CD14-positive monocyte (primary cell): ENCODE measurements around the gene HAND1. TPM values are rescaled to one million over a fixed set of nuclear protein-coding genes. Genes with fewer than 3 reads are reported as not detected.

Experiments used
- DNase-seq, 3 donors: peaks; one replicate each; pipeline ENCODE4 v3.0.0-alpha.2; 2011 to 2022
- H2AFZ ChIP-seq: 2 replicates; pipeline ENCODE4 v1.6.0; 2012; ENCODE audit warnings: mild to moderate bottlenecking, low read depth, low read length, inconsistent platforms; ENCODE audit not compliant: insufficient read depth, poor library complexity, severe bottlenecking
- H3K27ac ChIP-seq, 2 donors: 1 replicate in 1 of 2; 2 replicates in 1 of 2; pipeline ENCODE4 v1.5.1; 2012 to 2013; ENCODE audit warnings: low read length in 2 of 2, control low read depth in 1 of 2, inconsistent platforms in 1 of 2, low read depth in 1 of 2, mild to moderate bottlenecking in 1 of 2
- H3K27me3 ChIP-seq, 2 donors: one replicate each; pipeline versions ENCODE4 v1.6.0 to v1.6.1; 2011 to 2013; ENCODE audit warnings: low read length in 2 of 2; ENCODE audit not compliant: control insufficient read depth in 2 of 2, insufficient read depth in 2 of 2
- H3K36me3 ChIP-seq, 2 donors: replicated peaks in 1 of 2; 1 replicate in 1 of 2; 2 replicates in 1 of 2; pipeline versions ENCODE4 v1.5.1 to v1.6.1; 2012 to 2013; ENCODE audit warnings: low read length in 2 of 2, control low read depth in 1 of 2, inconsistent platforms in 1 of 2, mild to moderate bottlenecking in 1 of 2; ENCODE audit not compliant: insufficient read depth in 2 of 2, control insufficient read depth in 1 of 2
- H3K4me1 ChIP-seq, 2 donors: 1 replicate in 1 of 2; 2 replicates in 1 of 2; pipeline versions ENCODE4 v1.5.1 to v1.6.1; 2012 to 2013; ENCODE audit warnings: low read length in 2 of 2, control low read depth in 1 of 2, inconsistent platforms in 1 of 2, mild to moderate bottlenecking in 1 of 2, moderate library complexity in 1 of 2; ENCODE audit not compliant: insufficient read depth in 2 of 2, control insufficient read depth in 1 of 2
- H3K4me2 ChIP-seq: replicated peaks from 2 replicates; pipeline ENCODE3; 2012; ENCODE audit warnings: low read length, moderate library complexity, mild to moderate bottlenecking; ENCODE audit not compliant: poor library complexity, severe bottlenecking; ENCODE audit errors: extremely low read depth
- H3K4me3 ChIP-seq, 3 experiments: fragments of 200-600 bp in 1 of 3; sonication (generic) in 1 of 3; replicated peaks in 1 of 3; 1 replicate in 2 of 3; 2 replicates in 1 of 3; pipeline ENCODE4 v1.5.1; 2011 to 2013; ENCODE audit warnings: low read length in 3 of 3, mild to moderate bottlenecking in 3 of 3, control low read depth in 2 of 3, low read depth in 2 of 3, inconsistent platforms in 1 of 3, moderate library complexity in 1 of 3
- H3K79me2 ChIP-seq: 2 replicates; pipeline ENCODE4 v1.6.0; 2012; ENCODE audit warnings: mild to moderate bottlenecking, control low read depth, inconsistent platforms, low read length, moderate library complexity; ENCODE audit not compliant: insufficient read depth
- H3K9ac ChIP-seq: 2 replicates; pipeline ENCODE4 v1.6.0; 2017; ENCODE audit warnings: low read length, mild to moderate bottlenecking; ENCODE audit not compliant: insufficient read depth, poor library complexity, severe bottlenecking
- H3K9me3 ChIP-seq, 2 donors: replicated peaks in 1 of 2; 1 replicate in 1 of 2; 2 replicates in 1 of 2; pipeline versions ENCODE4 v1.5.1 to v1.6.1; 2012 to 2013; ENCODE audit warnings: low read length in 2 of 2, control low read depth in 1 of 2; ENCODE audit not compliant: control insufficient read depth in 1 of 2, insufficient read depth in 1 of 2
- H4K20me1 ChIP-seq: 2 replicates; pipeline ENCODE4 v1.6.0; 2012; ENCODE audit warnings: mild to moderate bottlenecking, low read length, control low read depth, moderate library complexity; ENCODE audit not compliant: insufficient read depth
- H3K27ac Mint-ChIP-seq, 7 donors: one replicate each; pipeline ENCODE4 v1.8.0; 2020; ENCODE audit warnings: mild to moderate bottlenecking in 7 of 7, mixed read lengths in 7 of 7, moderate library complexity in 6 of 7, inconsistent platforms in 2 of 7
- H3K27me3 Mint-ChIP-seq, 3 donors: one replicate each; pipeline ENCODE4 v1.8.0; 2021 to 2022; ENCODE audit warnings: low read depth in 3 of 3, mild to moderate bottlenecking in 3 of 3, mixed read lengths in 3 of 3, moderate library complexity in 3 of 3, inconsistent platforms in 1 of 3
- H3K36me3 Mint-ChIP-seq, 2 donors: one replicate each; pipeline ENCODE4 v1.8.0; 2020; ENCODE audit warnings: mixed read lengths in 2 of 2, inconsistent platforms in 1 of 2, mild to moderate bottlenecking in 1 of 2
- H3K4me1 Mint-ChIP-seq: one replicate; pipeline ENCODE4 v1.8.0; 2020; ENCODE audit warnings: mild to moderate bottlenecking, mixed read lengths
- H3K4me3 Mint-ChIP-seq, 2 donors: one replicate each; pipeline ENCODE4 v1.8.0; 2020; ENCODE audit warnings: mild to moderate bottlenecking in 2 of 2, mixed read lengths in 2 of 2, moderate library complexity in 1 of 2
- H3K9me3 Mint-ChIP-seq, 7 donors: one replicate each; pipeline ENCODE4 v1.8.0; 2020 to 2022; ENCODE audit warnings: mixed read lengths in 7 of 7, mild to moderate bottlenecking in 6 of 7, moderate library complexity in 6 of 7, inconsistent platforms in 2 of 7
- CTCF ChIP-seq: fragments of 200-600 bp; IDR thresholded peaks from one replicate; pipeline ENCODE4 v1.8.0; 2022; ENCODE audit warnings: antibody characterized with exemption, mild to moderate bottlenecking
- WGBS: methylation state at CpG from one replicate; pipeline ENCODE4 v1.1.5; 2013; ENCODE audit warnings: missing lambda C conversion rate; ENCODE audit not compliant: insufficient coverage; 5-methylcytosine and 5-hydroxymethylcytosine counted together
- intact Hi-C, 2 donors: fragments of 100-400 bp; cut with micrococcal nuclease; formaldehyde crosslinking; loops; one replicate each; pipeline versions ENCODE4 v1.15.0 to v1.15.1; 2023
- polyA plus RNA-seq, 3 donors: library from polyadenylated mRNA; depleted of rRNA in 1 of 3; unstranded in 2 of 3; stranded (reverse) in 1 of 3; fragments of 300-500 nt in 2 of 3; fragments of >200 nt in 1 of 3; fragmentation: Illumina TruSeq in 2 of 3; gene quantifications; 1 replicate in 2 of 3; 2 replicates in 1 of 3; pipeline ENCODE4 v1.2.3, GENCODE V29; 2012 to 2021

HAND1 gene
- polyA plus RNA-seq, 3 donors, result not detected

- Histone ChIP-seq H3K79me2 (no peaks in the 10 kb centered on the region), H3K4me2 (no peak overlapping the region), H4K20me1 (no peaks in the 10 kb centered on the region), H3K27me3 (no peaks in the 10 kb centered on the region), H3K4me1 (no peaks in the 10 kb centered on the region), H3K36me3 (no peaks in the 10 kb centered on the region), H3K4me3 (no peak overlapping the region), H2AFZ (no peak overlapping the region), H3K27ac (no peak overlapping the region), H3K9ac (no peak overlapping the region), H3K9me3 (no peaks in the 10 kb centered on the region)
- Mint-ChIP-seq H3K4me1 (no peaks in the 10 kb centered on the region), H3K27me3 (peaks cover 3 to 6% (median 5%) of the 10 kb centered on the region in 3 donors), H3K4me3 (no peak overlapping the region), H3K9me3 (peaks cover 0 to 3% (median 0%) of the 10 kb centered on the region in 7 donors), H3K36me3 (no peaks in the 10 kb centered on the region), H3K27ac (no peak overlapping the region)
- WGBS, result no CpG with 5 or more reads among the region's 2 CpGs
- DNase-seq, result no peak
- intact Hi-C loops, result no loop called here
- no peak for TF ChIP-seq CTCF
Observed at GRCh38 chr5:154508114-154508513, 30.1 kb upstream of the HAND1 start.

- H3K27me3 Mint-ChIP-seq, result peaks cover 4 to 7% (median 6%) of the 10 kb centered on the region in 3 donors
- WGBS, result 95% methylated on average over 11 of the region's 11 CpGs
Observed at GRCh38 chr5:154506716-154507080, 28.7 kb upstream of the HAND1 start.

More at GRCh38 chr5:154506716-154507080, 28.7 kb upstream of the HAND1 start:
- Histone ChIP-seq H3K4me3 (no peak overlapping the region), H2AFZ (no peak overlapping the region), H4K20me1 (no peaks in the 10 kb centered on the region), H3K4me1 (no peaks in the 10 kb centered on the region), H3K9ac (no peak overlapping the region), H3K9me3 (no peaks in the 10 kb centered on the region), H3K4me2 (no peak overlapping the region), H3K36me3 (no peaks in the 10 kb centered on the region), H3K27ac (no peak overlapping the region), H3K79me2 (no peaks in the 10 kb centered on the region), H3K27me3 (peaks cover 0 to 2% of the 10 kb centered on the region in 2 donors)
- no peak for DNase-seq
- intact Hi-C loops, result no loop called here
- no peak for TF ChIP-seq CTCF
- Mint-ChIP-seq H3K27ac (no peak overlapping the region), H3K4me1 (no peaks in the 10 kb centered on the region), H3K9me3 (peaks cover 0 to 4% (median 0%) of the 10 kb centered on the region in 7 donors), H3K4me3 (no peak overlapping the region), H3K36me3 (no peaks in the 10 kb centered on the region)
